Esophagus (tissue), 2 donors: Measurements from ENCODE around the gene RNF126. TPM values are rescaled to one million over a fixed set of nuclear protein-coding genes. Genes with fewer than 3 reads are reported as not detected.
"Not testable (repeated sequence)": the region's sequence is repeated elsewhere in the genome, so short reads cannot be mapped to it uniquely, and the experiment has no call there.

Source experiments
- H3K27ac ChIP-seq, 2 donors: one replicate each; pipeline ENCODE4 v1.5.1; 2013; ENCODE audit warnings: low read depth in 2 of 2, mild to moderate bottlenecking in 2 of 2, inconsistent platforms in 1 of 2, low read length in 1 of 2, moderate library complexity in 1 of 2
- H3K27me3 ChIP-seq, 2 donors: one replicate each; pipeline ENCODE4 v1.6.1; 2013; ENCODE audit warnings: low read length in 2 of 2, control low read depth in 1 of 2, mild to moderate bottlenecking in 1 of 2; ENCODE audit not compliant: insufficient read depth in 2 of 2, control insufficient read depth in 1 of 2
- H3K36me3 ChIP-seq, 2 donors: one replicate each; pipeline ENCODE4 v1.6.1; 2013; ENCODE audit warnings: low read length in 1 of 2; ENCODE audit not compliant: control insufficient read depth in 2 of 2, insufficient read depth in 2 of 2
- H3K4me1 ChIP-seq, 2 donors: one replicate each; pipeline ENCODE4 v1.6.1; 2013; ENCODE audit warnings: low read length in 1 of 2; ENCODE audit not compliant: control insufficient read depth in 2 of 2, insufficient read depth in 2 of 2
- H3K4me3 ChIP-seq, 2 donors: one replicate each; pipeline ENCODE4 v1.5.1; 2013; ENCODE audit warnings: low read length in 2 of 2, mild to moderate bottlenecking in 2 of 2, low read depth in 1 of 2, moderate library complexity in 1 of 2
- H3K9me3 ChIP-seq, 2 donors: one replicate each; pipeline ENCODE4 v1.6.1; 2013; ENCODE audit warnings: mild to moderate bottlenecking in 2 of 2, low read depth in 1 of 2, low read length in 1 of 2, moderate library complexity in 1 of 2; ENCODE audit not compliant: control insufficient read depth in 2 of 2, insufficient read depth in 1 of 2
- WGBS, 2 donors: extraction: QIAGEN DNeasy Blood & Tissue Kit; methylation state at CpG; one replicate each; pipeline ENCODE4 v1.1.7; 2013; 5-methylcytosine and 5-hydroxymethylcytosine counted together
- polyA plus RNA-seq, 2 donors: library from polyadenylated mRNA; stranded (reverse); fragments of 200-250 nt; gene quantifications; one replicate each; pipeline ENCODE4 v1.2.3, GENCODE V29; 2013
- donor health status: healthy with polysubstance abuse.
- donor health status: Bipolar disorder and iron deficiency.

Gene RNF126
- polyA plus RNA-seq, 2 donors: 38.4 to 61.5 TPM

DNA sequence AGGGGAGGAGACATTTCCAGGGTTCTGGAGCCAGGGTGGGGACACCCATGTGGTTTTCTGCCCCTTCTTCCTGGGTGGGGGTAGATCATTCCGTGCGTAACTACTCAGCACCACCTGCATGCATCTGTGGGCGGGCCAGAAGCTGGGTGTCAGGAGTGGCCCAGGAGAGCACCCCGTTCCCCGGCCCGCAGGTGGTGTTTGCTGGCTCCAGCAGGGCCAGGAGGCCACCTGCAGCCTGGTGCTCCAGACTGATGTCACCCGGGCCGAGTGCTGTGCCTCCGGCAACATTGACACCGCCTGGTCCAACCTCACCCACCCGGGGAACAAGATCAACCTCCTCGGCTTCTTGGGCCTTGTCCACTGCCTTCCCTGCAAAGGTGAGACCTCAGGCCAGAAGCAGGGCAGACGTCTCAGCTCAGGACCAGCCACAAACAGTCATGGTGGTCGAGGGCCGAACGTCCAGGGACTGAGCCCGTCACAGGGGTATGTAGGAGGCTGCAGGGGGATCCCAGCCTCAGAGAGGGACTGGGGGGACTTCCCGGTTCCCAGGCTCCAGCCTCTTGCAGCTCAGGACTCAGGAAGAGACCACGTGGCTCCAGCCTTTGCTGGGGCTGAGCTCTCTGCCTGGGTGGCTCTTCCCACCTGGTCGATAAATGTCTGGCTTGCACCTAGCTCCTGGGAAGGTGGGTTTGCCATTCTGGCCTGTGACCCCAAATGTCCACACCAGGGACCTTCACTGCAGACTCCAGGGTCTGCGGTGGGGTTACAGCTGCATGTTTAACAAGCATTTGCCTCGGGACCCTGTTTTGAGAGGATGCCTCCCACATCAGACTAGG lies 14.8 kb upstream of the RNF126 start:
- Histone ChIP-seq H3K4me3 (no peak overlapping the region), H3K9me3 (no peaks in the 10 kb centered on the region), H3K36me3 (no peaks in the 10 kb centered on the region), H3K27ac (peak overlapping the region; percentile 53 to 79), H3K4me1 (peaks cover 3 to 16% of the 10 kb centered on the region in 2 donors), H3K27me3 (peaks cover 0 to 5% of the 10 kb centered on the region in 2 donors)
- 41 to 51% methylated on average over 22 of the region's 22 CpGs for WGBS, 2 donors

DNA sequence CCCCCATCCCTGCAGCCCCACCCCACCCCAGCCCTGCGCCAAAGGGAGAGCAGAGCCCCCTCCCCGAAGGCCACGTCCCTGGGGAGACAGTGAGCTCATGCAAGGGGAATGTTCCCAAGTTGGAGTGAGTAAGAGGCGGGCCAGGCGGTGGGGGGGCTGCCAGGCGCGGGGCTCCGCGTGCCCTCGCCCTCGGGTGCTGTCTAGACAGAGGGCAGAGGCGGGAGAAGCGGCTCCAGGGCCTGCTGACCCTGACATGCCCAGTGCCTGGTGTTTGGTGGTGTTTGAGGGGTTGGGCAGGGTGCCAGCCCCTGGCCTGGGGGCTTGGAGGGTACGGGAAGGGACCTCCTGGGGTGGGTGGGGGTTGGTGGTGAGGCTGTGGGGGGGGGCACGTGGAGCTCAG lies 14.2 kb upstream of the RNF126 start:
- Histone ChIP-seq H3K4me3 (peak overlapping the region; percentile 6 to 18), H3K27me3 (peaks cover 0 to 5% of the 10 kb centered on the region in 2 donors), H3K4me1 (peaks cover 3 to 16% of the 10 kb centered on the region in 2 donors), H3K36me3 (no peaks in the 10 kb centered on the region), H3K27ac (peak overlapping the region in 1 of 2 donors; percentile 79), H3K9me3 (no peaks in the 10 kb centered on the region)
- 5 to 12% methylated on average over 8 to 15 of the region's 15 CpGs for WGBS, 2 donors

DNA sequence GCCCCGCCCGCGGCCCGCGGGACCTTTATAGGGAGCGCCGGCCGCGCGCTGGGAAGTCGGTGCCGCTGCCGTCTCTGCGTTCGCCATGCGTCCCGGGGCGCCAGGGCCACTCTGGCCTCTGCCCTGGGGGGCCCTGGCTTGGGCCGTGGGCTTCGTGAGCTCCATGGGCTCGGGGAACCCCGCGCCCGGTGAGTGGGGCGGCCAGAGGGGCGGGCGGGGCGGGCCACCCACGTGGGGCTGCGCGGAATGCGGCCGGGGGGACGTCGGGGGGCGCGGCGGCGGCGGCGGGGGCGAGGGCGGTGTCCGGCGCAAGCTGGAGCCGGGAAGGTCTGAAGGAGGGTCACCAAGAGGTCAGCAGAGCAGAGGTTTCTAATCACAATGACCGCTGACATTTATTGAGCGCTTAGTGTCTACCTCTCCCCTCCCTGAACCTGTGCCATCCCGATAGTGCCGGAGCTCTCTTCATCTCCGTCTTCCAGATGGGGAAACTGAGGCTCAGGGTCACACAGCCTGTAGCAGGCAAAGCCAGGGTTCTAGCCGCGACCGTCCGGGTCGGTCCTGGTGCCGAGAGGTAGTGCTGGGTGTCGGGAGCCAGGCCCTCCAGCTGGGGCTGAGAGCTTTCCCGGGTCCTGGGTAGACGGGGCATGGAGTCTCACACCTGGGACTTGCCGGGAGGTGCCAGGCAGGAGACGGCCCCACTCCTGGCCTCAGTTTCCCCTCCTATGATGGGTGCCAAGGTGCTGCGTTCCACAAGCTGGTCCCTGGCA lies 13.5 kb upstream of the RNF126 start, which contains the start of gene FSTL3:
FSTL3 (plus strand) TSS at position 54 of the 767 bp plus-strand sequence; CDS start at position 86, 32 bp downstream.
- no peaks in the 10 kb centered on the region for H3K9me3 ChIP-seq
- no peaks in the 10 kb centered on the region for H3K36me3 ChIP-seq
- peak within 1 kb of the TSS; percentile 69 to 79 for H3K27ac ChIP-seq
- peaks cover 3 to 16% of the 10 kb centered on the region in 2 donors for H3K4me1 ChIP-seq
- H3K4me3 ChIP-seq: peak within 1 kb of the TSS; percentile 18 to 35
- WGBS, 2 donors: 3 to 4% methylated on average over 41 to 63 of the region's 63 CpGs
- peaks cover 0 to 5% of the 10 kb centered on the region in 2 donors for H3K27me3 ChIP-seq

DNA sequence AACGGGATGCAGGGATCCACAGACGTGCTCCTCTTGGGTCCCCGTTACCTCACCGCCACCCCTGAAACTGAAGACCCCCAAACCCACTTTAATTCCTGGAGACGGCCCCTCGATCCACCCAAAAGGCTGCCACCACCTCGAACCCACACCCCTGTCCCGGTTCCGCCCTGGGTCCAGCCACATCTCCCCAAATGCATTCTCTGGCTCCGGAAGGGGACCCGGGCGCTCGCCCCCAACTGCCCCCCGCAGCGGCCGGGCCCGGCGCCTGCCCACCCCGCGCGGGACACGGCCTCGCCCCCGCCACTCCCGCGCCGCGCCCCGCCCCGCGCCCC lies 13.0 kb upstream of the RNF126 start:
- 6 to 8% methylated on average over 26 to 31 of the region's 31 CpGs for WGBS, 2 donors

DNA sequence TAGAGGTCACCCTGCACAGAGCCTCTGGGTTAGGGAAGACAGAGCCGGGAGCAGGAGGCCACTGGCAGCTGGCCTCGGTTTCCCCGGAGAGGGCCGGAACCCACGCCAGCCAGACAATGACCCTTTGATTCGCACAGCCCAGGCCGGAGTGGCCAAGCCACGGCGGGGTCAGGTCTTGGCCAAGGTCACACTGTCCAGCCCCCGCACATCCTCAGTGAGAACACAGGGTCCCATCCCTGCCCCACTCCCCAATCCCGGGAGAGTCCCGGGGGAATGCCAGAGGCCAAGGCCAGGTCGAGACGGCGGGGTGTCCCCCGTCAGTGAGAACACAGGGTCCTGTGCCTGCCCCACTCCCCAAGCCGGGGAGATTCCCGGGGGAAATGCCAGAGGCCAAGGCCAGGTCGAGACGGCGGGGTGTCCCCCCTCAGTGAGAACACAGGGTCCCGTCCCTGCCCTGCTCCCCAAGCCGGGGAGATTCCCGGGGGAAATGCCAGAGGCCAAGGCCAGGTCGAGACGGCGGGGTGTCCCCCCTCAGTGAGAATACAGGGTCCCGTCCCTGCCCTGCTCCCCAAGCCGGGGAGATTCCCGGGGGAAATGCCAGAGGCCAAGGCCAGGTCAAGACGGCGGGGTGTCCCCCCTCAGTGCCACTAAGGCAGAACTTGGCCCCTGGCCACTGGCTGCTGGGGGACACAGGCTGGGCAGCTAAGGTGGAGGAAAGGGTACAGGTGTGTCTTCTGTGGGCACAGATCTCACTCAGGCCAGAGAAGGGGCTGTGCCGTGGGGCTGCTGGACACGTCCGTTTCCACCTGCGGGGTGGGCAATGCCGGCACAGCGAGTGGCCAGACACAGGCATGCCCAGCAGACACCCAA lies 11.5 kb upstream of the RNF126 start:
- Histone ChIP-seq H3K4me1 (peaks cover 3 to 16% of the 10 kb centered on the region in 2 donors), H3K27me3 (peaks cover 0 to 5% of the 10 kb centered on the region in 2 donors), H3K9me3 (no peaks in the 10 kb centered on the region), H3K4me3 (no peak overlapping the region), H3K36me3 (no peaks in the 10 kb centered on the region), H3K27ac (no peak overlapping the region)
- WGBS, 2 donors: 55 to 56% methylated on average over 37 to 38 of the region's 38 CpGs

More for the DNA sequence above, 13.0 kb upstream of the RNF126 start:
- no peaks in the 10 kb centered on the region for H3K9me3 ChIP-seq
- peaks cover 0 to 5% of the 10 kb centered on the region in 2 donors for H3K27me3 ChIP-seq
- H3K4me3 ChIP-seq: peak overlapping the region in 1 of 2 donors; percentile 18
- no peaks in the 10 kb centered on the region for H3K36me3 ChIP-seq
- peaks cover 3 to 16% of the 10 kb centered on the region in 2 donors for H3K4me1 ChIP-seq
- peak overlapping the region; percentile 13 to 60 for H3K27ac ChIP-seq

DNA sequence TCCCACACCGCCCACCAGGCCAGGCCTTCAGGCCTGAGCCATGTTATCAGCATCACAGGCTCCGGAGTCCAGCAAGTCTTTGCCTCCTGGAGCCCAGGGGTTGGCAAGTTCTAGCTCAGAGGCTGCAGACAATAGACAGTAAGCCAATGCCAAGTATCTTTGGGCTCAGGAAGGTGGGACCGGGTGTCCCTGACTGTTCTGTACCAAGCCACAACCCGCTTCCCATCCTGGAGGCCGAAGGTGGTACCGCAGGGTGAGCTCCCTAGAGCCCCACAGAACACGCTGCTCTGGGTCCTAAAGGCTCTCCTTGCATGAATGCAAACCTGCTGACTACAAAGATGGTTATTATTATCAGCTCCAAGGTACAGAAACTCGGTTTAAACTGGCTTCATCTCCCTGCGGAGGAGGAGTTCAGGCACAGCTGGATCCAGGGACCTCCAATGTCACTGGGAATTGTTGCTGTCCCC lies 7.6 kb upstream of the RNF126 start:
- Histone ChIP-seq H3K9me3 (no peaks in the 10 kb centered on the region), H3K36me3 (no peaks in the 10 kb centered on the region), H3K27ac (no peak overlapping the region), H3K4me1 (peaks cover 0 to 3% of the 10 kb centered on the region in 2 donors), H3K27me3 (peaks cover 0 to 5% of the 10 kb centered on the region in 2 donors), H3K4me3 (no peak overlapping the region)
- WGBS, 2 donors: 73 to 75% methylated on average over 9 of the region's 9 CpGs

DNA sequence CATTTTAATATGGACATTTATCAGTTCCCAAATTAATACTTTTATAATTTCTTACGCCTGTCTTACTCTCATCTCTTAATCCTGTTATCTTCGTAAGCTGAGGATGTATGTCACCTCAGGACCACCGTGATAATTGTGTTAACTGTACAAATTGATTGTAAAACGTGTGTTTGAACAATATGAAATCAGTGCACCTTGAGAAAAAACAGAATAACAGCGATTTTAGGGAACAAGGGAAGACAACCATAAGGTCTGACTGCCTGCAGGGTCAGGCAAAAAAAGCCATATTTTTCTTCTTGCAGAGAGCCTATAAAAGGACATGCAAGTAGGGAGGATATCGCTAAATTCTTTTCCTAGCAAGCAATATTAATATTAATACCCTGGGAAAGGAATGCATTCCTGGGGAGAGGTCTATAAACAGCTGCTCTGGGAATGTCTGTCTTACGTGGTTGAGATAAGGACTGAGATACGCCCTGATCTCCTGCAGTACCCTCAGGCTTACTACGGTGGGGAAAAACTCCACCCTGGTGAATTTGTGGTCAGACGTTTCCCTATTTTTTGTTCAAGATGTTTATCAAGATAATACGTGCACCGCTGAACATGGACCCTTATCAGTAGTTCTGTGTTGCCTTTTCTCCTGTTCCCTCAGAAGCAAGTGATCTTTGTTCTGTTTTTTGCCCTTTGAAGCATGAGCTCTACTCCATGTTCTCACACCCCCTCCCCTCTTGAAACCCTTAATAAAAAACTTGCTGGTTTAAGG lies 5.8 kb upstream of the RNF126 start:
- WGBS, 2 donors: 60 to 64% methylated on average over 12 of the region's 12 CpGs
- not testable (repeated sequence) for H3K4me3 ChIP-seq, H3K27me3 ChIP-seq, H3K36me3 ChIP-seq, H3K4me1 ChIP-seq, H3K27ac ChIP-seq, H3K9me3 ChIP-seq

DNA sequence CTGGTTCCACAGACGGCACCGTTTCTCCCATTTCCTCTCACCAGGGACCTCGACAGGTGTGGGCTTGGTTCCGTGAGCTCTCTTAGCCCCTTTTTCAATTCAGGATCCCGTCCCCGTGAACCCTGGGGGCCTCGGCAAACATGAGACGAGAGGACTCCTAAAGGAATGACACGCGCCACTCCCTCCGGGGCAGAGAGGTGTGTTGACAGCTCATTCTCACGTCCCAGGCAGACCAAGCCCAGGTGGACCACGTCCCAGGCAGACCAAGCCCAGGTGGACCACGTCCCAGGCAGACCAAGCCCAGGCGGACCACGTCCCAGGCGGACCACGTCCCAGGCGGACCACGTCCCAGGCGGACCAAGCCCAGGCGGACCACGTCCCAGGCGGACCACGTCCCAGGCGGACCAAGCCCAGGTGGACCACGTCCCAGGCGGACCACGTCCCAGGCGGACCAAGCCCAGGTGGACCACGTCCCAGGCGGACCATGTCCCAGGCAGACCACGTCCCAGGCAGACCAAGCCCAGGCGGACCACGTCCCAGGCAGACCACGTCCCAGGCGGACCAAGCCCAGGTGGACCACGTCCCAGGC lies 4.1 kb upstream of the RNF126 start:
- not testable (repeated sequence) for H3K9me3 ChIP-seq, H3K4me1 ChIP-seq, H3K27ac ChIP-seq, H3K4me3 ChIP-seq, H3K27me3 ChIP-seq, H3K36me3 ChIP-seq
- 86 to 87% methylated on average over 28 to 38 of the region's 38 CpGs for WGBS, 2 donors
